Measurements from ENCODE around the gene TNC. TPM values are rescaled to one million over a fixed set of nuclear protein-coding genes. Genes with fewer than 3 reads are reported as not detected.

Gene TNC
- total RNA-seq, 1 donor from 2014 or later = 95.2 TPM

GRCh38 chr9:115127191-115127817 lies 9.3 kb upstream of the TNC start:
- Mint-ChIP-seq H3K27me3 (peaks cover 7% of the 10 kb centered on the region), H3K9me3 (peaks cover 6% of the 10 kb centered on the region), H3K36me3 (no peaks in the 10 kb centered on the region), H3K4me1 (ENCODE audit: unreplicated experiment) (peaks cover 5% of the 10 kb centered on the region), H3K27ac (no peak overlapping the region), H3K4me3 (no peak overlapping the region)
- DNase-seq (ENCODE audit: extremely low spot score, unreplicated experiment) = no peak
- TF ChIP-seq, protein P1, sequence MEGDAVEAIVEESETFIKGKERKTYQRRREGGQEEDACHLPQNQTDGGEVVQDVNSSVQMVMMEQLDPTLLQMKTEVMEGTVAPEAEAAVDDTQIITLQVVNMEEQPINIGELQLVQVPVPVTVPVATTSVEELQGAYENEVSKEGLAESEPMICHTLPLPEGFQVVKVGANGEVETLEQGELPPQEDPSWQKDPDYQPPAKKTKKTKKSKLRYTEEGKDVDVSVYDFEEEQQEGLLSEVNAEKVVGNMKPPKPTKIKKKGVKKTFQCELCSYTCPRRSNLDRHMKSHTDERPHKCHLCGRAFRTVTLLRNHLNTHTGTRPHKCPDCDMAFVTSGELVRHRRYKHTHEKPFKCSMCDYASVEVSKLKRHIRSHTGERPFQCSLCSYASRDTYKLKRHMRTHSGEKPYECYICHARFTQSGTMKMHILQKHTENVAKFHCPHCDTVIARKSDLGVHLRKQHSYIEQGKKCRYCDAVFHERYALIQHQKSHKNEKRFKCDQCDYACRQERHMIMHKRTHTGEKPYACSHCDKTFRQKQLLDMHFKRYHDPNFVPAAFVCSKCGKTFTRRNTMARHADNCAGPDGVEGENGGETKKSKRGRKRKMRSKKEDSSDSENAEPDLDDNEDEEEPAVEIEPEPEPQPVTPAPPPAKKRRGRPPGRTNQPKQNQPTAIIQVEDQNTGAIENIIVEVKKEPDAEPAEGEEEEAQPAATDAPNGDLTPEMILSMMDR (conservative IDR thresholded peaks at IDR 0.05) = no peak

DNA sequence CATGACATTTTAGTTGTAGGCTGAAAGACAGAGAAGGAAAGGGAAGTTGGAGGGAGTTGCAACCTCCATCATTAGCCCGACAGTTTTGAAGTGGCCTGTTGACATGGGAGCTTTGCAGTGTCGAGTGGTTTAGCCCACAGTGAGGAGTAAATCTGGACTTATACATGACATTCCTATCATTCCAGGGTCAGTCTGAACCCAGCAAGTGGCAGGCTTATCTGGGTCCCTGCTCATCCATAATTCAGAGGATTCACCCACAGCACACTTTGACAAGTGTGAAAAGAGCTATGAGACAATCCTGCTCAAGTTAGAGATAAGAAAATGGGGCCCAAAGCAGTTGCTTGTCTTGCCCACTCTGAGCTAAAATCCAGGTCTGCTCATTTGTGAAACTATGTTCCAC lies 8.4 kb upstream of the TNC start:
- Mint-ChIP-seq H3K4me1 (ENCODE audit: unreplicated experiment) (peaks cover 5% of the 10 kb centered on the region), H3K27ac (no peak overlapping the region), H3K9me3 (peaks cover 6% of the 10 kb centered on the region), H3K36me3 (no peaks in the 10 kb centered on the region), H3K27me3 (peaks cover 12% of the 10 kb centered on the region), H3K4me3 (no peak overlapping the region)
- DNase-seq (ENCODE audit: extremely low spot score, unreplicated experiment) = no peak
- TF ChIP-seq, protein P1 (conservative IDR thresholded peaks at IDR 0.05) = no peak

GRCh38 chr9:115122937-115123336 lies 5.0 kb upstream of the TNC start:
- peaks cover 36% of the 10 kb centered on the region for H3K27me3 Mint-ChIP-seq
- TF ChIP-seq, protein P1 (conservative IDR thresholded peaks at IDR 0.05) = no peak
- peaks cover 6% of the 10 kb centered on the region for H3K9me3 Mint-ChIP-seq
- peaks cover 12% of the 10 kb centered on the region for H3K4me1 Mint-ChIP-seq (ENCODE audit: unreplicated experiment)
- no peak overlapping the region for H3K27ac Mint-ChIP-seq
- no peak for DNase-seq (ENCODE audit: extremely low spot score, unreplicated experiment)
- H3K36me3 Mint-ChIP-seq = no peaks in the 10 kb centered on the region
- H3K4me3 Mint-ChIP-seq = no peak overlapping the region

GRCh38 chr9:115121181-115121580 lies 3.2 kb upstream of the TNC start:
- Mint-ChIP-seq H3K4me1 (ENCODE audit: unreplicated experiment) (peaks cover 18% of the 10 kb centered on the region), H3K9me3 (peaks cover 6% of the 10 kb centered on the region), H3K27me3 (peaks cover 54% of the 10 kb centered on the region), H3K4me3 (no peak overlapping the region), H3K36me3 (no peaks in the 10 kb centered on the region), H3K27ac (no peak overlapping the region)
- TF ChIP-seq, protein P1 (conservative IDR thresholded peaks at IDR 0.05) = no peak
- no peak for DNase-seq (ENCODE audit: extremely low spot score, unreplicated experiment)

GRCh38 chr9:115118879-115119218 lies 892 bp upstream of the TNC start:
- peaks cover 33% of the 10 kb centered on the region for H3K4me1 Mint-ChIP-seq (ENCODE audit: unreplicated experiment)
- no peak for DNase-seq (ENCODE audit: extremely low spot score, unreplicated experiment)
- no peaks in the 10 kb centered on the region for H3K9me3 Mint-ChIP-seq
- H3K27ac Mint-ChIP-seq = peak overlapping the region; percentile 61
- H3K27me3 Mint-ChIP-seq = peaks cover 62% of the 10 kb centered on the region
- H3K4me3 Mint-ChIP-seq = peak overlapping the region; percentile 86
- TF ChIP-seq, protein P1 (conservative IDR thresholded peaks at IDR 0.05) = no peak
- H3K36me3 Mint-ChIP-seq = no peaks in the 10 kb centered on the region

Data from type B pancreatic cell (in vitro differentiated cells).